Activated CD4-positive, alpha-beta T cell treated with anti-CD3 and anti-CD28 coated beads for 1 hour (primary cell): ENCODE data around the gene KCTD19.
A peak's percentile ranks its signal among the peaks of the same experiment; 100 is the strongest.

Experiments used
- DNase-seq: peaks from one replicate; pipeline ENCODE4 v3.0.0-alpha.2; 2020

The KCTD19 gene

GRCh38 chr16:67282447-67282805 is 44.1 kb downstream of the KCTD19 start:
- DNase-seq: no peak

GRCh38 chr16:67281536-67282446 is 44.8 kb downstream of the KCTD19 start:
- no peak for DNase-seq

- no peak for DNase-seq
These were observed 46.2 kb downstream of the KCTD19 start for GRCh38 chr16:67280090-67281015.

GRCh38 chr16:67279296-67280089 is 47.0 kb downstream of the KCTD19 start, which contains the start of gene PLEKHG4:
Gene PLEKHG4 (plus strand): TSS chr16:67279532. CDS start chr16:67280045, 513 bp downstream.
- DNase-seq: peak; percentile 74

- DNase-seq: peak; percentile 17
These were observed 47.7 kb downstream of the KCTD19 start for GRCh38 chr16:67278773-67279295.

GRCh38 chr16:67277999-67278772 is 48.4 kb downstream of the KCTD19 start:
- no peak for DNase-seq

GRCh38 chr16:67277294-67277998 is 49.1 kb downstream of the KCTD19 start:
- DNase-seq: no peak

- DNase-seq: no peak
These were observed 51.2 kb downstream of the KCTD19 start for GRCh38 chr16:67275321-67275720.

GRCh38 chr16:67271446-67271845 is 55.1 kb downstream of the KCTD19 start:
- DNase-seq: no peak

GRCh38 chr16:67270931-67271338 is 55.6 kb downstream of the KCTD19 start:
- DNase-seq: no peak

- DNase-seq: no peak
These were observed 56.8 kb downstream of the KCTD19 start for GRCh38 chr16:67269766-67270165.

- no peak for DNase-seq
These were observed 58.4 kb downstream of the KCTD19 start for GRCh38 chr16:67268136-67268579.

- DNase-seq: no peak
These were observed 60.7 kb downstream of the KCTD19 start for GRCh38 chr16:67265834-67266233.

GRCh38 chr16:67264866-67265265 is 61.7 kb downstream of the KCTD19 start:
- DNase-seq: no peak

GRCh38 chr16:67264277-67264676 is 62.3 kb downstream of the KCTD19 start:
- DNase-seq: no peak

- DNase-seq: no peak
These were observed 63.3 kb downstream of the KCTD19 start for GRCh38 chr16:67263201-67263600.

- no peak for DNase-seq
These were observed 66.0 kb downstream of the KCTD19 start for GRCh38 chr16:67260426-67261063.

- DNase-seq: no peak
These were observed 66.8 kb downstream of the KCTD19 start for GRCh38 chr16:67259705-67260104.

- DNase-seq: no peak
These were observed 68.2 kb downstream of the KCTD19 start for GRCh38 chr16:67258161-67258835.
